HepG2 (cell line): ENCODE data around the gene PACS2. TPM values are rescaled to one million over a fixed set of nuclear protein-coding genes. Genes with fewer than 3 reads are reported as not detected.

Experiments
- ATAC-seq: fragments of 200-7000 bp; cut with Tn5 transposase; 3 replicates; pipeline ENCODE4 v1.9.1; 2020; ENCODE audit warnings: mild to moderate bottlenecking, moderate library complexity
- BruUV-seq: library from RNA; stranded (reverse); fragments of 400-500 nt; replicated peaks from 2 replicates; lab custom pipeline; 2021; lab: Mats Ljungman, UMichigan
- CTCF ChIA-PET: fragments of 300-600 bp; formaldehyde crosslinking; extraction: SDS; loops from one replicate; lab custom pipeline; 2021; ENCODE audit warnings: low total read pairs, inconsistent platforms, low intra/inter-chr PET ratio; lab: Yijun Ruan, JAX
- POLR2A ChIA-PET: fragments of 350-600 bp; sonication (Branson Sonifier 250); formaldehyde crosslinking; loops from one replicate; lab custom pipeline; 2020; ENCODE audit warnings: antibody characterized with exemption, inconsistent platforms; lab: Yijun Ruan, JAX
- DNase-seq: peaks from one replicate; pipeline ENCODE4 v3.0.0-alpha.2; 2015; ENCODE audit warnings: low spot score
- FAIRE-seq: peaks from 3 replicates; lab custom pipeline; 2011; peaks lifted over from hg19 to GRCh38; lab: Jason Lieb, UNC
- H2AFZ ChIP-seq: one replicate; pipeline ENCODE4 v1.6.1; 2011; ENCODE audit warnings: low read length, inconsistent platforms
- H3K27ac ChIP-seq: fragments of 300-600 bp; 3 replicates; pipeline ENCODE4 v1.8.0; 2011; ENCODE audit warnings: mixed run types, mild to moderate bottlenecking, mixed read lengths, low read length, inconsistent platforms; ENCODE audit not compliant: insufficient read depth; ENCODE audit errors: extremely low read length
- H3K27me3 ChIP-seq, 2 experiments: fragments of 200-600 bp in 1 of 2; 2 replicates in 1 of 2; 3 replicates in 1 of 2; pipeline versions ENCODE4 v1.6.0 to v1.8.0; 2011; ENCODE audit warnings: low read length in 2 of 2, mild to moderate bottlenecking in 2 of 2, moderate library complexity in 2 of 2, inconsistent platforms in 1 of 2; ENCODE audit not compliant: insufficient read depth in 2 of 2, control insufficient read depth in 1 of 2
- H3K36me3 ChIP-seq, 2 experiments: fragments of 200-600 bp in 1 of 2; replicated peaks in 1 of 2; 2 replicates in 1 of 2; 3 replicates in 1 of 2; pipeline versions ENCODE4 v1.5.1 to v1.8.0; 2011; ENCODE audit warnings: low read length in 2 of 2, inconsistent platforms in 1 of 2; ENCODE audit not compliant: insufficient read depth in 2 of 2, control insufficient read depth in 1 of 2
- H3K4me1 ChIP-seq: 2 replicates; pipeline ENCODE4 v1.5.1; 2012; ENCODE audit warnings: low read length, inconsistent platforms; ENCODE audit not compliant: insufficient read depth
- H3K4me2 ChIP-seq: 2 replicates; pipeline ENCODE4 v1.6.0; 2011; ENCODE audit warnings: low read depth, low read length, inconsistent platforms
- H3K4me3 ChIP-seq, 3 experiments: fragments of 200-600 bp in 1 of 3; sonication (generic), shearing (Covaris generic) in 1 of 3; replicated peaks in 1 of 3; 2 replicates each; pipeline ENCODE4 v1.5.1; 2011 to 2016; ENCODE audit warnings: low read length in 3 of 3, inconsistent platforms in 2 of 3, low read depth in 2 of 3, mild to moderate bottlenecking in 2 of 3, control low read depth in 1 of 3, mixed read lengths in 1 of 3; ENCODE audit not compliant: insufficient read depth in 1 of 3
- H3K79me2 ChIP-seq: one replicate; pipeline ENCODE4 v1.6.1; 2011; ENCODE audit warnings: low read length, inconsistent platforms; ENCODE audit not compliant: insufficient read depth
- H3K9ac ChIP-seq: 2 replicates; pipeline ENCODE4 v1.6.0; 2011; ENCODE audit warnings: mild to moderate bottlenecking, low read depth, low read length, inconsistent platforms; ENCODE audit not compliant: insufficient read depth
- H3K9me3 ChIP-seq: 2 replicates; pipeline ENCODE4 v1.5.1; 2012; ENCODE audit warnings: mild to moderate bottlenecking, low read length
- H4K20me1 ChIP-seq: 2 replicates; pipeline ENCODE4 v1.6.0; 2011; ENCODE audit warnings: inconsistent platforms, mild to moderate bottlenecking, low read length, moderate library complexity; ENCODE audit not compliant: insufficient read depth
- MEIS2 ChIP-seq: sonication (generic); formaldehyde crosslinking; IDR thresholded peaks from 2 replicates; pipeline ENCODE4 v1.9.0; 2021; ENCODE audit warnings: mild to moderate bottlenecking, missing genetic modification reagents
- MYC ChIP-seq: sonication (generic); formaldehyde crosslinking; IDR thresholded peaks from 2 replicates; pipeline ENCODE4 v1.9.0; 2021; ENCODE audit warnings: missing genetic modification reagents, borderline replicate concordance
- NFKB2 ChIP-seq: sonication (generic); formaldehyde crosslinking; IDR thresholded peaks from 2 replicates; pipeline ENCODE4 v1.4.0; 2020; ENCODE audit warnings: missing genetic modification reagents, borderline replicate concordance
- SETDB1 ChIP-seq: sonication (generic); formaldehyde crosslinking; IDR thresholded peaks from 2 replicates; pipeline ENCODE4 v1.5.1; 2020; ENCODE audit warnings: missing genetic modification reagents, mild to moderate bottlenecking, borderline replicate concordance
- ZFP36L2 ChIP-seq: sonication (generic); formaldehyde crosslinking; IDR thresholded peaks from 2 replicates; pipeline ENCODE4 v1.4.0; 2020; ENCODE audit warnings: missing genetic modification reagents
- ZNF3 ChIP-seq: IDR thresholded peaks from 2 replicates; pipeline ENCODE4 v1.7.0; 2017; ENCODE audit warnings: inconsistent platforms
- ZNF672 ChIP-seq: sonication (generic); formaldehyde crosslinking; IDR thresholded peaks from 2 replicates; pipeline ENCODE4 v1.8.1; 2022; ENCODE audit warnings: missing genetic modification reagents
- ZNF749 ChIP-seq: sonication (generic); formaldehyde crosslinking; IDR thresholded peaks from 2 replicates; pipeline ENCODE4 v1.8.0; 2022; ENCODE audit warnings: mild to moderate bottlenecking, missing genetic modification reagents, moderate library complexity, borderline replicate concordance
- ZSCAN22 ChIP-seq: sonication (generic); formaldehyde crosslinking; IDR thresholded peaks from 2 replicates; pipeline ENCODE4 v1.4.0; 2020; ENCODE audit warnings: mild to moderate bottlenecking, missing genetic modification reagents
- ZZZ3 ChIP-seq: sonication (generic); formaldehyde crosslinking; IDR thresholded peaks from 2 replicates; pipeline ENCODE4 v1.4.0; 2020; ENCODE audit warnings: missing genetic modification reagents, mild to moderate bottlenecking, borderline replicate concordance
- WGBS: methylation state at CpG from one replicate; pipeline ENCODE4 v1.1.6; 2017; ENCODE audit warnings: low lambda C conversion rate; 5-methylcytosine and 5-hydroxymethylcytosine counted together
- in situ Hi-C: cut with HindIII; loops from 2 replicates; pipeline ENCODE4 v1.10.0; 2017; ENCODE audit warnings: low pct_unique_long_range_greater_than_20kb; ENCODE audit not compliant: extremely low pct_ligation_motif_present
- intact Hi-C: fragments of 100-400 bp; cut with micrococcal nuclease; formaldehyde crosslinking; loops from one replicate; pipeline ENCODE4 v1.10.0; 2022; ENCODE audit not compliant: unreplicated experiment
- polyA plus RNA-seq, 8 experiments: library from polyadenylated mRNA; depleted of rRNA in 3 of 8; stranded (reverse) in 7 of 8; unstranded in 1 of 8; fragments of >200 nt; fragmentation: Illumina TruSeq in 4 of 8; extraction: Trizol in 4 of 8; gene quantifications; 2 replicates each; pipeline versions ENCODE4 v1.2.1 to v1.2.3, GENCODE V29; 2011 to 2016; ENCODE audit warnings: low read depth in 4 of 8, missing spikeins in 1 of 8, mixed read lengths in 1 of 8; ENCODE audit not compliant: insufficient read depth in 1 of 8
- total RNA-seq, 5 experiments: library from RNA; depleted of rRNA; stranded (reverse); fragments of >200 nt; fragmentation: Illumina TruSeq; extraction: Trizol; gene quantifications; 2 replicates each; pipeline ENCODE4 v1.2.3, GENCODE V29; 2016; ENCODE audit warnings: low read depth in 1 of 5

Gene PACS2
- total and polyA plus RNA-seq, 2 of the 13 experiments (the other 11 are each of a cell fraction or from before 2014, with no cell fraction given) = 23.6 to 27.6 TPM

DNA sequence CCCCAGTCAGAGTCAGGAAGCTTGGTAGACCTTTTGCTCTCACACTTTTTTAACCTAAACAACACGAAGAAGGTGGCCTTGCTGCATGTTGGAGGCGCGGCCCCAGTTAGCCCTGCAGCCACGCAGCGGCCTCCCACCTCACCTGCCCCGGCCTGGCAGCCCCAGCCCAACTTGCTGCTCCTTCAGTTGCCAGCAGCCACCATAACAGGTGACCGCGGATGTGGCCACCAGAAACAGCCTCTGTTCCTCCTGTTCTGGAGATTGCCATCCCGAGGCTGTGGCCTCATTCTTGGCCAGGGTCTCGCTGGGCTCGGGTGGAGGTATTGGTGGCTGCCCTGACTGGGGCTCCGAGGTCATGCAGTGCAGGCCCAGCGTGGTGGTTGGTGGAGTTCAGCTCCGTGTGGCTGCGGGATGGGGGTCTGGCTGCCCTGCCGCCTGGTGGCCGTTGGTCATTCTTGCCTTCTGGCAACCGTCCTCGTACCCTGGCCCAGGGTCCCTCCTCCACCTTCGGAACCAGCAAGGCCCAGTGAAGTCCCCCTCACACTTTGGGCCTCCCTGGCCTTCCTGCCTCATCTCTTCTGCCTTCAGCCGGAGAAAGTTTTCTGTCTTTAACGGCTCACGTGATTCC is 63.1 kb downstream of the PACS2 start:
- WGBS = 88% methylated on average over 17 of the region's 23 CpGs
- Histone ChIP-seq H3K4me2 (no peak overlapping the region), H3K27ac (no peak overlapping the region), H3K36me3 (no peaks in the 10 kb centered on the region), H4K20me1 (no peaks in the 10 kb centered on the region), H2AFZ (no peak overlapping the region), H3K27me3 (no peaks in the 10 kb centered on the region), H3K79me2 (no peaks in the 10 kb centered on the region), H3K4me3 (no peak overlapping the region), H3K9me3 (no peaks in the 10 kb centered on the region), H3K4me1 (no peaks in the 10 kb centered on the region), H3K9ac (no peak overlapping the region)
- no TSS peak for BruUV-seq
- in situ Hi-C loops = loop anchor here (5.0 kb wide), 2 partner anchors 110 to 155 kb away; partner anchors contain the start of gene CRIP1
- POLR2A ChIA-PET = no interaction called here
- CTCF ChIA-PET = no interaction called here
- intact Hi-C loops = no loop called here
- ATAC-seq = peak; percentile 8; the same call in 1 of the 3 replicates
- TF ChIP-seq ZSCAN22 (no peak), ZFP36L2 (no peak), ZNF672 (CRISPR knock-in tag) (no peak), NFKB2 (CRISPR knock-in tag) (no peak), MYC (CRISPR knock-in tag) (no peak), ZZZ3 (CRISPR knock-in tag) (no peak)
- no peak for DNase-seq
- FAIRE-seq = no peak

GRCh38 chr14:105378199-105378598 is 63.7 kb downstream of the PACS2 start:
- CTCF ChIA-PET = no interaction called here
- no peak overlapping the region for H2AFZ ChIP-seq

More at GRCh38 chr14:105378199-105378598, 63.7 kb downstream of the PACS2 start:
- intact Hi-C loops = no loop called here
- Histone ChIP-seq H3K9me3 (no peaks in the 10 kb centered on the region), H4K20me1 (no peaks in the 10 kb centered on the region)
- TF ChIP-seq MEIS2 (CRISPR knock-in tag) = no peak
- TF ChIP-seq ZNF749 (CRISPR knock-in tag) = no peak
- TF ChIP-seq SETDB1 (CRISPR knock-in tag) = no peak
- no peak for TF ChIP-seq ZNF3 (CRISPR knock-in tag)
- TF ChIP-seq, all 625 proteins: peak for 0
- POLR2A ChIA-PET = no interaction called here
- no peak overlapping the region for H3K9ac ChIP-seq
- no peaks in the 10 kb centered on the region for H3K36me3 ChIP-seq
- no peak overlapping the region for H3K27ac ChIP-seq
- no peak for DNase-seq
- no peak overlapping the region for H3K4me2 ChIP-seq
- no peaks in the 10 kb centered on the region for H3K4me1 ChIP-seq
- WGBS = 83% methylated on average over 9 of the region's 11 CpGs
- in situ Hi-C loops = loop anchor here (5.0 kb wide), 2 partner anchors 109 to 154 kb away; partner anchors contain the start of gene CRIP1
- H3K79me2 ChIP-seq = no peaks in the 10 kb centered on the region
- no peaks in the 10 kb centered on the region for H3K27me3 ChIP-seq
- no TSS peak for BruUV-seq
- no peak overlapping the region for H3K4me3 ChIP-seq
- FAIRE-seq = no peak
- ATAC-seq = no peak
